Central memory CD8-positive, alpha-beta T cell (primary cell): ENCODE data around the gene NDUFA11.

Experiments
- ATAC-seq: fragments of 150-1000 bp; cut with Tn5 transposase; replicated peaks from 2 replicates; pipeline ENCODE4 v1.10.0; 2022; ENCODE audit warnings: mild to moderate bottlenecking, moderate FRiP score, moderate number of reproducible peaks; ENCODE audit not compliant: poor library complexity, severe bottlenecking; ENCODE audit errors: extremely low read depth
- DNase-seq, 2 donors: peaks; one replicate each; pipeline ENCODE4 v3.0.0; 2021; ENCODE audit warnings: low spot score in 2 of 2
- H3K27ac Mint-ChIP-seq: one replicate; pipeline ENCODE4 v1.8.0; 2022; ENCODE audit warnings: low read depth, mild to moderate bottlenecking, moderate library complexity, mixed read lengths
- H3K27me3 Mint-ChIP-seq: one replicate; pipeline ENCODE4 v1.8.0; 2022; ENCODE audit warnings: mixed read lengths
- H3K36me3 Mint-ChIP-seq: one replicate; pipeline ENCODE4 v1.8.0; 2022; ENCODE audit warnings: mild to moderate bottlenecking, moderate library complexity, mixed read lengths; ENCODE audit not compliant: insufficient read depth
- H3K4me1 Mint-ChIP-seq: one replicate; pipeline ENCODE4 v1.8.0; 2022; ENCODE audit warnings: mixed read lengths
- H3K4me3 Mint-ChIP-seq: one replicate; pipeline ENCODE4 v1.8.0; 2022; ENCODE audit warnings: mild to moderate bottlenecking, moderate library complexity, mixed read lengths
- H3K9me3 Mint-ChIP-seq: one replicate; pipeline ENCODE4 v1.8.0; 2022; ENCODE audit warnings: mixed read lengths

NDUFA11 gene

DNA sequence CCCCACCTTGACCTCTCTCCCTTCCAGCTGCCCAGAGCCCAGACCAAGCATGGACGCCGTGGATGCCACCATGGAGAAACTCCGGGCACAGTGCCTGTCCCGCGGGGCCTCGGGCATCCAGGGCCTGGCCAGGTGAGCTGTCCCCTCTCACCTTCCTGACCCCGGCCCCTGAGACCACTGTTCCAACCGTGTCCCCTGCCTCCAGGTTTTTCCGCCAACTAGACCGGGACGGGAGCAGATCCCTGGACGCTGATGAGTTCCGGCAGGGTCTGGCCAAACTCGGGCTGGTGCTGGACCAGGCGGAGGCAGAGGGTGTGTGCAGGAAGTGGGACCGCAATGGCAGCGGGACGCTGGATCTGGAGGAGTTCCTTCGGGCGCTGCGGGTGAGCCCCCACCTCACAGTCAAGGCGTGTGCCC is 10.8 kb upstream of the NDUFA11 start:
- Mint-ChIP-seq H3K9me3 (no peaks in the 10 kb centered on the region), H3K27ac (no peak overlapping the region), H3K27me3 (no peaks in the 10 kb centered on the region), H3K4me3 (no peak overlapping the region), H3K36me3 (peaks cover 29% of the 10 kb centered on the region), H3K4me1 (no peaks in the 10 kb centered on the region)
- no peak for DNase-seq
- ATAC-seq = no peak

DNA sequence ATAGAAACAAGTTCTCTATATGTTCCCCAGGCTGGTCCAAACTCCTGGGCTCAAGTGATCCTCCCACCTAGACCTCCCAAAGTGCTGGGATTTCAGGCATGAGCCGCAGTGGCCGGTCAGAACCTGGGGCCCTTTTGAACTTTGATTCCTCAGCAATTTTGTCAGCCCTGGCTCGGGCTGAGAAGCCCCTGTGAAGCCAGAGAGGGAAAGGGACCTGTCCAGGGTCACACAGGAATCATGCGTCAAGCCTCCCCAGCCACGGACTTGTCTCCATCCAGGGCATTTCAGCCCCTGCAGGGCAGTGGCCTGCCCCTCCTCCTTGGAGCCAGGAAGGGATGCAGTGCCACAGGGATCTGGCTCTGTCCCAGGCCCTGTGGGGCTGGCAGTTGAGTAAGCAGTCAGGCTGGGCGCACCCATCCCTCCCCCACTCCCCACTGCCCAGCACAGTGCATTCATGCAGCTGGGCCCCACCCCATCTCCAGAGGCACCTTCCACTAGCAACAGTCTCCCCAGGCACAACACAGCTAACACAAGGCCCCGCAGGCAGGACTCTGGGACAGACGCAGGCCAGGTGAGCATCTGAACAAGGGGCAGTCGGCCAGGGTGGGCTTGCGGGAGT is 10.3 kb upstream of the NDUFA11 start, which contains the start of gene CAPS:
TSS of gene CAPS (plus strand) at position 516 of the 619 bp plus-strand sequence. CDS start 153 bp downstream, outside the sequence.
- Mint-ChIP-seq H3K27ac (no peak within 1 kb of the TSS), H3K27me3 (no peaks in the 10 kb centered on the region), H3K36me3 (peaks cover 29% of the 10 kb centered on the region), H3K4me3 (no peak within 1 kb of the TSS), H3K4me1 (no peaks in the 10 kb centered on the region), H3K9me3 (no peaks in the 10 kb centered on the region)
- DNase-seq = no peak
- ATAC-seq = no peak

DNA sequence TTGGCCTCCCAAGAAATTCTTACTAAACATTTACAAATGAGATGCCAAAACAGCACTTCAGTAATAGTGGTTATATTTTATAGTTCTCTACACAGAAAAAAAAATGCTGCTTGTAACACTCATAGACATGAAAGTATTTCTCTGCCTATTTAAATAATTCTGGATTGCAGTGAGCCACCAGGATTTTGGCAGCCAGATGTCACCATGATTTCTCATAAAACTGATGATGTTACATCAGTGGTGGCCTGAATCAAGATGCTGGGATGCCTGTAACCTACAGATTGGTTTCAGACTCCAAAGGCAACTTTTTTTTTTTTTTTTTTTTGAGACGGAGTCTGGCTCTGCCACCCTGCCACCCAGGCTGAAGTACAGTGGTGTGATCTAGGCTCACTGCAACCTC is 7.8 kb upstream of the NDUFA11 start:
- ATAC-seq (no peak), DNase-seq (no peak)
- Mint-ChIP-seq H3K4me3 (no peak overlapping the region), H3K36me3 (peaks cover 17% of the 10 kb centered on the region), H3K4me1 (peaks cover 8% of the 10 kb centered on the region), H3K27ac (no peak overlapping the region), H3K9me3 (no peaks in the 10 kb centered on the region), H3K27me3 (no peaks in the 10 kb centered on the region)

DNA sequence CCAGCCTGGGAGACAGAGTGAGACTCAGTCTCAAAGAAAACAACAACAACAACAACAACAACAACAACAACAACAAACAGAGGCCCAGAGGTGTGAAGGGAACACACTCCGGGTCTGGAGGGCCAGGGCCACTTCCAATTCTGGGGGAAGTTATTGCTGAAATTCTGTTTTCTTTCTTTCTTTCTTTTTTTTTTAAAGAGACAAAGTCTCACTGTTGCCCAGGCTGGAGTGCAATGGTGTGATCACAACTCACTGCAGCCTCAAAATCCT is 7.0 kb upstream of the NDUFA11 start:
- no peaks in the 10 kb centered on the region for H3K9me3 Mint-ChIP-seq
- H3K27ac Mint-ChIP-seq = no peak overlapping the region
- DNase-seq (no peak), ATAC-seq (no peak)
- H3K4me3 Mint-ChIP-seq = no peak overlapping the region
- peaks cover 16% of the 10 kb centered on the region for H3K36me3 Mint-ChIP-seq
- H3K4me1 Mint-ChIP-seq = peaks cover 12% of the 10 kb centered on the region
- no peaks in the 10 kb centered on the region for H3K27me3 Mint-ChIP-seq

DNA sequence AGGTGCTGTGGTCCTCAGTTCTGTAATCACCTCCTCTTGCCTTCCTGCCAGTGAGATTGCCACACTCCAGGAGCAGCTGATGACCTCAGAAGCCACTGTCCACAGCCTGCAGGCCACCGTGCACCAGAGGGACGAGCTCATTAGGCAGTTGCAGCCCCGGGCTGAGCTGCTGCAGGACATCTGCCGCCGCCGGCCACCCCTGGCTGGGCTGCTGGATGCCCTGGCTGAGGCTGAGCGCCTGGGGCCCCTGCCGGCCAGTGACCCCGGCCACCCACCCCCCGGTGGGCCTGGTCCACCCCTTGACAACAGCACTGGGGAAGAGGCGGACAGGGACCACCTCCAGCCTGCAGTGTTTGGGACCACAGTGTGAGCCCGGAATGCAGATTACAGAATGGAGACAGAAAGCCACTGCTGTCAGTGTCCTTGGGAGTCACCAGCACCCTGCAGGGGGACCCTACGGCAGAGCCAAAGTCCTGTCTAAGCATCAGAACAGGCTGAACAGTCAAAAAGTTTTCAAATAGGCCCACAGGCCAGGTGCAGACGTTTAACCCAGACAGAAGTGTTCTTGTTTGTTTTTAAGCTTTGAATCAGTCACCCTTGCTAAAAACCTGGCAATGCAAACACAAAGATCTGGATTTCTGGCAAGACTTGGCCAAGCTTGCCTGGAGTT is 5.3 kb upstream of the NDUFA11 start:
- DNase-seq = no peak
- no peaks in the 10 kb centered on the region for H3K9me3 Mint-ChIP-seq
- no peak overlapping the region for H3K4me3 Mint-ChIP-seq
- no peak overlapping the region for H3K27ac Mint-ChIP-seq
- peaks cover 24% of the 10 kb centered on the region for H3K36me3 Mint-ChIP-seq
- ATAC-seq = no peak
- peaks cover 13% of the 10 kb centered on the region for H3K4me1 Mint-ChIP-seq
- H3K27me3 Mint-ChIP-seq = no peaks in the 10 kb centered on the region

DNA sequence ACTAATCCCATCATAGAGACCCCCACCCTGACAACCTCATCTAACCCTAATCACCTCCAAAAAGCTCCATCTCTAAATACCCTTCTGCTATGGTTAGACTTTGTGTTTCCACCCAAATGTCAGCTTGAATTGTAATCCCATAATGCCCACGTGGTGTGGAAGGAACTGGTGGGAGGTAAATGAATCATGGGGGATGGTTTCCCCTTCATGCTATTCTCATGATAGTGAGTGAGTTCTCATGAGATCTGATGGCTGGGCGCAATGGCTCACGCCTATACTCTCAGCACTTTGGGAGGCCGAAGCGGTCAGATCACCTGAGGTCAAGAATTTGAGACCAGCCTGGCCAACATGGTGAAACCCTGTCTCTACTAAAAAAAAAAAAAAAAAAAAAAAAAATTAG is 3.7 kb upstream of the NDUFA11 start:
- no peaks in the 10 kb centered on the region for H3K9me3 Mint-ChIP-seq
- no peaks in the 10 kb centered on the region for H3K27me3 Mint-ChIP-seq
- ATAC-seq = no peak
- no peak for DNase-seq
- H3K4me3 Mint-ChIP-seq = peak overlapping the region; percentile 23
- peaks cover 35% of the 10 kb centered on the region for H3K36me3 Mint-ChIP-seq
- H3K4me1 Mint-ChIP-seq = peaks cover 25% of the 10 kb centered on the region
- no peak overlapping the region for H3K27ac Mint-ChIP-seq

DNA sequence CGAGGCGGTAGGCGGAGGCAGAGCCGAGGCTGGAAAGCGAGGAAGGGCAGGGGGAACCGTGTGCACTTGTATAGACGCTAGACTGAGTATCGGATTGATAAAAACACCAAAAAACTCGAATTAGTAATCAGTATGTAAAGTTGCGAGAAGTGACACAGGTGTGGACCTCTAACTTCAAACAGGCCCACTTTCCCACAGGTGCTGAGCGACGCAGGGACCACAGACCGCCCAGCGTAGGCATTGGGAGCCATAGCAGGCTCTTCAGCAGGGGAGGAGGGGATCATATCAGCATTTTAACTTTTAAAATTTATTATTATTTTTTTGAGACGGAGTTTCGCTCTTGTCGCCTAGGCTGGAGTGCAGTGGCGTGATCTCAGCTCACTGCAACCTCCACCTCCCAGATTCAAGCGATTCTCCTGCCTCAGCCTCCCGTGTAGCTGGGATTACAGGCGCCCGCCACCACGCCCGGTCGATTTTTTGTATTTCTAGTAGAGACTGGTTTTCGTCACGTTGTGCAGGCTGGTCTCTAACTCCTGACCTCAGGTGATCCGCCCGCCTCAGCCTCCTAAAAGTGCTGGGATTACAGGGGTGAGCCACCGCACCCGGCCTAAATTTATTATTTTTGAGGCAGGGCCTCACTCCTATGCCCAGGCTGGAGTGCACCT is 1.7 kb upstream of the NDUFA11 start:
- ATAC-seq = no peak

DNA sequence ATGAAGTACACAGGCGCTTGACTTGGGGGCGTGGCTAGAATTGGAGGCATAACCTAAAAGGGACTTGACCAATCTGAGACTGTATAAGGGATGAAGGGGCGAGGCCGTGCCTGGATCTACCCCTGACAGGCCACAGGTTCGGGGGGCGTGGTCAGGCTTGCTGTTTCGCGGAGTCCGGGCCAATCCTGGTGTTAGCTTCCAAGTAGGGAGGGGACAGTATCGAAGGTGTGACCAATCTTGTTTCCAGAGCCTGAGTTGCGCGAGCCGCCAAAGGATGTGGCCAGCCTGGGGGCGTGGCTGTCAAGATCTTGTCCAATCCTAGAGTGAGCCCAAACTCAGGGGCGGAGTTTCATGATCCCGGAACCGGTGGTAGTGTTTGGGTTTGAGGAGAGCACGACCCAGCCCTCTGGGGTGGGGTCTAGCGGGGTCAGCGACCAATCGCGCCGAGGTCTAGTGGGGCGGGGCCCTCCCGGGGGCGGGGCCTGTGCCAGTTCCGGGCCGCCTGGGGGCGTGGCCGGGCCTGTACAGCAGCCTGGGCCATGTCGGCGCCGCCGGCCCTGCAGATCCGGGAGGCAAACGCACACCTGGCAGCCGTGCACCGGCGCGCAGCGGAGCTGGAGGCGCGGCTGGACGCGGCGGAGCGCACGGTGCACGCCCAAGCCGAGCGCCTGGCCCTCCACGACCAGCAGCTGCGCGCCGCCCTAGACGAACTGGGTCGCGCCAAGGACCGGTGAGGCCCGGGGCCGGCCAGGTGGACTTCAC is 943 bp upstream of the NDUFA11 start, which contains the start of gene VMAC:
TSS of gene VMAC (plus strand) at position 521 of the 762 bp plus-strand sequence. CDS start at position 540, 19 bp downstream.
- DNase-seq (peak; percentile 99 to 100), ATAC-seq (peak; percentile 78)
- H3K4me3 Mint-ChIP-seq = peak within 1 kb of the TSS; percentile 92
- H3K27ac Mint-ChIP-seq = peak within 1 kb of the TSS; percentile 99
- H3K9me3 Mint-ChIP-seq = no peaks in the 10 kb centered on the region
- H3K36me3 Mint-ChIP-seq = peaks cover 40% of the 10 kb centered on the region
- H3K4me1 Mint-ChIP-seq = peaks cover 38% of the 10 kb centered on the region
- H3K27me3 Mint-ChIP-seq = no peaks in the 10 kb centered on the region

More for the DNA sequence above, 1.7 kb upstream of the NDUFA11 start:
- DNase-seq = no peak
- Mint-ChIP-seq H3K27me3 (no peaks in the 10 kb centered on the region), H3K4me3 (peak overlapping the region; percentile 92), H3K27ac (peak overlapping the region; percentile 99), H3K36me3 (peaks cover 42% of the 10 kb centered on the region), H3K9me3 (no peaks in the 10 kb centered on the region), H3K4me1 (peaks cover 34% of the 10 kb centered on the region)

DNA sequence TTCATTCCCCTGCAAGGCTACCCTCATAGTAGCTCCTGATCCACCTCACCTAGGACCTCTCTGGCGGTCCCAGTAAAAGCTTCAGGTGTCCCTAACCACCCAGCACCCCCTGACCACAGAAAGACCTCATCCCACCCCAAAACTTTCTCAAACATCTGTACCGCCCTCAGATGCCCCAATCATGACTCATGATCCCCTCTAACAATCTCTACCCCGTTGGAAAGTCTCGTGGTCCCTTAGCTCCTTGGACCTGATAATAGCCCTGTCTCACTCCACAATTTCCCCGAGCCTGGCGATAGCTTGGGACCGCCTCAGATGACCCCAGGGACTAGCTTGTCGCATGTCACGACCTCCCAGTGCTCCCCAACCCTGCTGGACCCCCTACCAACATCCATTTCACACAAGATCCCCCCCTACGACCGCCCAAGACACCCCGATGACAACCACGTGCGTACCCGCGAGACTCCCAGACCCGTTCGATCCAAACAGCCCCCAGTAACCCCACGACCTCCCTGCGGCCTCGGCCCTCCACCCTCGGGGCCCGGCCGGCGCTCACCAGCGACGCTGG is 450 bp downstream of the NDUFA11 start:
- Mint-ChIP-seq H3K4me3 (peak overlapping the region; percentile 92), H3K27me3 (no peaks in the 10 kb centered on the region), H3K27ac (peak overlapping the region; percentile 99), H3K9me3 (no peaks in the 10 kb centered on the region), H3K4me1 (peaks cover 38% of the 10 kb centered on the region), H3K36me3 (peaks cover 35% of the 10 kb centered on the region)
- DNase-seq (no peak), ATAC-seq (no peak)

DNA sequence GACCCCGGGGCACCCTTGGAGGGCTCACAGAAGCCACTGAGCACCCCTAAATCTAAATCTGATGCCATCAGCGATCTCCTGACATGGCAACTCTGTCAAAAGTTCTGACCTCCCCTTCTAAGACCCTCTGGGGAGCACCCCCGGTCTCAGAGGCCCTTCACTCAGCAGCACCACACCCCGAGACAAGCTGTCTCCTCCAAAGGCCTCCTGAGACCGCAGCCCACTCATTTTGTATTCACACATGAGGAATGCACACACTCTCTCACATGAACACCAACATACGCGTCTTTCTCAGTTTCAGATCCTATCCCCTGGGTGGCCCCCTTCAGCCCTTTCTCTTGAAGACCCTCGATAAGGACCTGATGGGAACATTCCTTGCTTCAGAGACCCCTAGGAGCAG is 2.6 kb downstream of the NDUFA11 start:
- no peak for ATAC-seq
- Mint-ChIP-seq H3K36me3 (peaks cover 33% of the 10 kb centered on the region), H3K27ac (no peak overlapping the region), H3K4me1 (peaks cover 27% of the 10 kb centered on the region), H3K4me3 (no peak overlapping the region), H3K27me3 (no peaks in the 10 kb centered on the region), H3K9me3 (no peaks in the 10 kb centered on the region)
- DNase-seq = no peak

DNA sequence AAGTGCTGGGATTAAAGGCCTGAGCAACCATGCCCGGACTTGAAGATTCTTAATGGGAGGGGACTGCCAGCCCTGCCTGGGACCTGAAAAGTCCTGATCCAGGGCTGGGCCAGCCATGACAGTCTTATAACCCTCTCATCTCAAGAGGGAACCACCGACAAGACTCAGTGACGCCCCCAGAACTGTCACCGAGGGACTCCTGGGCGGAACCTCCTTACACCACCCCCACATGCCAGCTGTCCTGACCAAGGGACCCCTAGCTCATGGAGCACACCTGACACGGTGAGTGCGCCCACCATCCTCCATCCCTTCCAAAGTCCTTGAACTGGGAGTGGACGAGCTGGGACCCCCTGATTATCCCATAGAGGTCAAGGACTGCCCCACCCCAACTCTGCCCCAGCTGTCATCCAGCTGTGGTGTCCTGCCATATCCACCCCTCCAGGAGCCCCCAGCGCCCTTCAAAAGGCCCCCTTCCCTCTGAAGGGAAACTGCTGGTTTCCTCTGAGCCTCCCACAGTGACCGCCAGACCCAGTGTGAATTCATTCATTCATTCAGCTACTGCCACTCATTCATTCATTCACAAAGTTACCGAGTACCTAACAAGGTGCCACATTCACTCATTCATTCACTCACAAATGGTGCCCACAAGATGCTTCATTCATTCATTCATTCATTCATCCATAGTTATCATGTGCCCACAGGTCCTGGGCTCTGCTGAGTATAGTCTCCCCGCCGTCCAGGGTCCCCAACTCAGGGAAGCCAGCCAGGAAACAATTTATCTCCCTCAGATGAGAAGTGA is 3.7 kb downstream of the NDUFA11 start:
- Mint-ChIP-seq H3K4me1 (peaks cover 27% of the 10 kb centered on the region), H3K27ac (no peak overlapping the region), H3K4me3 (no peak overlapping the region), H3K9me3 (no peaks in the 10 kb centered on the region), H3K36me3 (peaks cover 33% of the 10 kb centered on the region), H3K27me3 (no peaks in the 10 kb centered on the region)
- no peak for ATAC-seq
- no peak for DNase-seq
